Neural progenitor cell (in vitro differentiated cells): Measurements from ENCODE around the gene PRMT5.

Source experiments
- EZH2 ChIP-seq: fragments of 200-600 bp; sonication (generic); IDR thresholded peaks from 2 replicates; pipeline ENCODE4 v1.6.1; 2017; ENCODE audit warnings: antibody characterized with exemption, mild to moderate bottlenecking, moderate library complexity
- TF ChIP-seq, protein P1 (sequence below): fragments of 200-600 bp; sonication (generic); IDR thresholded peaks from 2 replicates; pipeline ENCODE4 v1.5.1; 2017; ENCODE audit warnings: antibody characterized with exemption, mild to moderate bottlenecking

DNA sequence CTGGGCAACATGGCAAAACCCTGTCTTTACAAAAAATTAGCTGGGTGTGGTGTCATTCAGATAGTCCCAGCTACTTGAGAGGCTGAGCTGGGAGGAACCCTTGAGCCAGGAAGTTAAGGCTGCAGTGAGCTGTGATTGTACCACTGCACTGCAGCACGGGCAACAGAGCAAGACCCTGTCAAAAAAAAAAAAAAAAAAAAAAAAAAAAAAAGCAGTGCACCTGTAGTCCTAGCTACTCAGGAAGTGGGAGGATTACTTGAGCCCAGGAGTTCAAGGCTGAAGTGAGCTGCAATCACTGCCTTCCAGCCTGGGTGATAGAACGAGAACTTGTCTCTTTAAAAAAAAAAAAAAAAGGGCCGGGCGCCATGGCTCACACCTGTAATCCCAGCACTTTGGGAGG lies 40.5 kb downstream of the PRMT5 start:
- TF ChIP-seq, protein P1, sequence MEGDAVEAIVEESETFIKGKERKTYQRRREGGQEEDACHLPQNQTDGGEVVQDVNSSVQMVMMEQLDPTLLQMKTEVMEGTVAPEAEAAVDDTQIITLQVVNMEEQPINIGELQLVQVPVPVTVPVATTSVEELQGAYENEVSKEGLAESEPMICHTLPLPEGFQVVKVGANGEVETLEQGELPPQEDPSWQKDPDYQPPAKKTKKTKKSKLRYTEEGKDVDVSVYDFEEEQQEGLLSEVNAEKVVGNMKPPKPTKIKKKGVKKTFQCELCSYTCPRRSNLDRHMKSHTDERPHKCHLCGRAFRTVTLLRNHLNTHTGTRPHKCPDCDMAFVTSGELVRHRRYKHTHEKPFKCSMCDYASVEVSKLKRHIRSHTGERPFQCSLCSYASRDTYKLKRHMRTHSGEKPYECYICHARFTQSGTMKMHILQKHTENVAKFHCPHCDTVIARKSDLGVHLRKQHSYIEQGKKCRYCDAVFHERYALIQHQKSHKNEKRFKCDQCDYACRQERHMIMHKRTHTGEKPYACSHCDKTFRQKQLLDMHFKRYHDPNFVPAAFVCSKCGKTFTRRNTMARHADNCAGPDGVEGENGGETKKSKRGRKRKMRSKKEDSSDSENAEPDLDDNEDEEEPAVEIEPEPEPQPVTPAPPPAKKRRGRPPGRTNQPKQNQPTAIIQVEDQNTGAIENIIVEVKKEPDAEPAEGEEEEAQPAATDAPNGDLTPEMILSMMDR: no peak
- no peak for TF ChIP-seq EZH2
